Hepatocyte (in vitro differentiated cells): ENCODE measurements around the gene CX3CL1.

Experiments
- EZH2 ChIP-seq: fragments of 200-600 bp; sonication (generic); IDR thresholded peaks from 2 replicates; pipeline ENCODE4 v1.6.1; 2016; ENCODE audit warnings: antibody characterized with exemption, mild to moderate bottlenecking, borderline replicate concordance
- EZH2phosphoT487 ChIP-seq: fragments of 200-600 bp; sonication (generic); IDR thresholded peaks from one replicate; pipeline ENCODE4 v1.6.1; 2018; ENCODE audit warnings: antibody characterized with exemption, mild to moderate bottlenecking, low read depth, moderate library complexity; ENCODE audit not compliant: unreplicated experiment, severe bottlenecking
- TF ChIP-seq, protein P1 (sequence below): fragments of 200-600 bp; sonication (generic); IDR thresholded peaks from 2 replicates; pipeline ENCODE4 v1.5.1; 2016; ENCODE audit warnings: antibody characterized with exemption, mild to moderate bottlenecking; ENCODE audit not compliant: poor library complexity

DNA sequence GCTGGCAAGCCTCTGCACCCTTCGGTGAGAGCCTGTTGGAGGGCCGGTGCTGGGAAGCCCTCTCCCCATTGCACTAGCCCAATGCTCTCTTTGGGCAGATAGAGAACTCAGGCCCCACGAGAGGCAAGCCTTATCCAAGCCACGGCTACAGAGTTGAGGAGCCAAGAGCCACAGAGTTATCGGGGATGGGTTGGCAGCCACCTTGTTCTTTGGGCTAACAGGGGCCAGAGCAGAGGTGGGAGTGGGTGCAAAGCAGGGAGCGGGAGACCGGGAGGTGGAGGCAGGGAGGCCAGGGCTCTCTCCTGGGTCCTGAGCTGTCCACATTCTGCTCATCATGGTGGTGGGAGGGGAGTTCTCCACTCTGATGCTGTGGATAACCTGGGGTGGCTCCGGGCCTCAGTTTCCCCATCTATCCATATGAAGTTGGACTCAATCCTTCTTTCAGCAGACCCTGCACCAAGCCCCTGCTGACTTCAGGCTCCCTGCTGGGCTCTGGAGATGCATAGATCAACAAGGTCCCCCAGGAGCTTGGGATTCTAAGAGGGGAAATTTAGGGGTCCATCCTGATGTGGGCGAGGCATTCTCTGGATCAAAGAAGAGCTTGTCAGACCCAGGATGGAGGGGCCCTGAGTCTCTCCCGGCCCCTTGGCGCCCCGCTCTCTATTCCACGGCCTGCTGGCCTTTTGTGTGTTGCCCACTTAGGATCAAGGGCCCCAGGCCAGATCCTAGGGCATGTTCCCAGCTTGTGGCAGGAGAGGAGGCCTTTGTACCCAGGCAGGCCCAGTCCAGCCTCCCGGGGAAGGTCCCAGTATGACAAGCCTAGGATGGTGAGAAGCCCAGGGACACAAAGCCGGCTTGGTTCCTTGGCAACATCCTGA lies 557 bp upstream of the CX3CL1 start:
- TF ChIP-seq, protein P1, sequence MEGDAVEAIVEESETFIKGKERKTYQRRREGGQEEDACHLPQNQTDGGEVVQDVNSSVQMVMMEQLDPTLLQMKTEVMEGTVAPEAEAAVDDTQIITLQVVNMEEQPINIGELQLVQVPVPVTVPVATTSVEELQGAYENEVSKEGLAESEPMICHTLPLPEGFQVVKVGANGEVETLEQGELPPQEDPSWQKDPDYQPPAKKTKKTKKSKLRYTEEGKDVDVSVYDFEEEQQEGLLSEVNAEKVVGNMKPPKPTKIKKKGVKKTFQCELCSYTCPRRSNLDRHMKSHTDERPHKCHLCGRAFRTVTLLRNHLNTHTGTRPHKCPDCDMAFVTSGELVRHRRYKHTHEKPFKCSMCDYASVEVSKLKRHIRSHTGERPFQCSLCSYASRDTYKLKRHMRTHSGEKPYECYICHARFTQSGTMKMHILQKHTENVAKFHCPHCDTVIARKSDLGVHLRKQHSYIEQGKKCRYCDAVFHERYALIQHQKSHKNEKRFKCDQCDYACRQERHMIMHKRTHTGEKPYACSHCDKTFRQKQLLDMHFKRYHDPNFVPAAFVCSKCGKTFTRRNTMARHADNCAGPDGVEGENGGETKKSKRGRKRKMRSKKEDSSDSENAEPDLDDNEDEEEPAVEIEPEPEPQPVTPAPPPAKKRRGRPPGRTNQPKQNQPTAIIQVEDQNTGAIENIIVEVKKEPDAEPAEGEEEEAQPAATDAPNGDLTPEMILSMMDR = no peak
- TF ChIP-seq EZH2phosphoT487 (no peak), EZH2 (no peak)
